ENCODE results near the gene MYO1B. TPM values are rescaled to one million over a fixed set of nuclear protein-coding genes. Genes with fewer than 3 reads are reported as not detected.

MYO1B gene
- total and polyA plus RNA-seq, 2 experiments from 2014 or later, result 26.4 to 70.6 TPM

DNA sequence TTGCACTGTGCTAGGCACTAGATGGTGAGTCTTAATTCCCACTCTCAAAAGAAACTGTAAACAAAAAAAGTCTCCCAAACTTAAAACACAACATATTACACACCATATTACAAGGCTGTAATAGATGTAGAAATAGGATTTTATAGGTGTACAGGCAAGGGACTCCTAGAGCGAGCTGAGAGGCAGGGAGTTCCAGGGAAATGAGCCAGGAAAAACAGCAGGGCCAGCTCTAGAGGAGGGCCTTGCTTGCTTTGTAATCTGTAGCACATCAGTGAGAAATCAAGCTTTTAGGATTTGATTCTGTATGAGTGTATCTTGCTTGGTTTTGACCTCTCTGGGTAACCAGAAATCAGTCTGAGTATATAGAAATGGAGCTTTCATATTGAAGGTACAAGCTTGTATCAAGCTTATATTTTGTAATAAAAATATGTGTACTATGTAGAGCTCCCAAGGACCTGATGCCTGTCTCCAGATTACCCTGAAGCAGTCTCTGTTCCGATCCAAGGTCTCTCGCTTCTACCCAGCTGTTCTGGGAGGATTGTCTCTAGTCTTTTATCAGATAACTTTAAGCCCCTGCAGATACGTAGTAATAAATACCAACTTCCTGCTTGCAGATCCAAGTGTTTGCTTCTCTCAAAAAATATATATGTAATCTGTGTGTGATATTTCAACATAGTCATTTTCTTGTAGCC, 73.0 kb downstream of the MYO1B start:
- H3K9me2 ChIP-seq (ENCODE audit: insufficient read depth), result peaks cover 4% of the 10 kb centered on the region; the same call in 1 of the 2 replicates
- peaks cover 82% of the 10 kb centered on the region for H3K79me2 ChIP-seq (replicated peaks; ENCODE audit: insufficient read depth)
- H3F3A ChIP-seq (replicated peaks; ENCODE audit: low read depth), result no peaks in the 10 kb centered on the region
- peaks cover 7% of the 10 kb centered on the region; the same call in 2 of the 3 replicates for H3K36me3 Mint-ChIP-seq (ENCODE audit: low read depth)
- H3K4me3 Mint-ChIP-seq, result no peak overlapping the region
- H3K4me1 Mint-ChIP-seq, result peaks cover 65% of the 10 kb centered on the region
- peak overlapping the region; percentile 6; the same call in 1 of the 2 replicates for H3K4me2 ChIP-seq
- H3K27me3 ChIP-seq (ENCODE audit: insufficient read depth), result no peaks in the 10 kb centered on the region
- DNase-seq (ENCODE audit: low spot score), result no peak
- H3K27me3 Mint-ChIP-seq (ENCODE audit: insufficient read depth, low read depth, poor library complexity), result no peaks in the 10 kb centered on the region
- peaks cover 60% of the 10 kb centered on the region for H3K4me1 ChIP-seq (ENCODE audit: insufficient read depth)
- H3K27ac Mint-ChIP-seq, result peak overlapping the region; percentile 85
- no peaks in the 10 kb centered on the region for H3K36me3 ChIP-seq (ENCODE audit: insufficient read depth)
- TF ChIP-seq, protein P1, sequence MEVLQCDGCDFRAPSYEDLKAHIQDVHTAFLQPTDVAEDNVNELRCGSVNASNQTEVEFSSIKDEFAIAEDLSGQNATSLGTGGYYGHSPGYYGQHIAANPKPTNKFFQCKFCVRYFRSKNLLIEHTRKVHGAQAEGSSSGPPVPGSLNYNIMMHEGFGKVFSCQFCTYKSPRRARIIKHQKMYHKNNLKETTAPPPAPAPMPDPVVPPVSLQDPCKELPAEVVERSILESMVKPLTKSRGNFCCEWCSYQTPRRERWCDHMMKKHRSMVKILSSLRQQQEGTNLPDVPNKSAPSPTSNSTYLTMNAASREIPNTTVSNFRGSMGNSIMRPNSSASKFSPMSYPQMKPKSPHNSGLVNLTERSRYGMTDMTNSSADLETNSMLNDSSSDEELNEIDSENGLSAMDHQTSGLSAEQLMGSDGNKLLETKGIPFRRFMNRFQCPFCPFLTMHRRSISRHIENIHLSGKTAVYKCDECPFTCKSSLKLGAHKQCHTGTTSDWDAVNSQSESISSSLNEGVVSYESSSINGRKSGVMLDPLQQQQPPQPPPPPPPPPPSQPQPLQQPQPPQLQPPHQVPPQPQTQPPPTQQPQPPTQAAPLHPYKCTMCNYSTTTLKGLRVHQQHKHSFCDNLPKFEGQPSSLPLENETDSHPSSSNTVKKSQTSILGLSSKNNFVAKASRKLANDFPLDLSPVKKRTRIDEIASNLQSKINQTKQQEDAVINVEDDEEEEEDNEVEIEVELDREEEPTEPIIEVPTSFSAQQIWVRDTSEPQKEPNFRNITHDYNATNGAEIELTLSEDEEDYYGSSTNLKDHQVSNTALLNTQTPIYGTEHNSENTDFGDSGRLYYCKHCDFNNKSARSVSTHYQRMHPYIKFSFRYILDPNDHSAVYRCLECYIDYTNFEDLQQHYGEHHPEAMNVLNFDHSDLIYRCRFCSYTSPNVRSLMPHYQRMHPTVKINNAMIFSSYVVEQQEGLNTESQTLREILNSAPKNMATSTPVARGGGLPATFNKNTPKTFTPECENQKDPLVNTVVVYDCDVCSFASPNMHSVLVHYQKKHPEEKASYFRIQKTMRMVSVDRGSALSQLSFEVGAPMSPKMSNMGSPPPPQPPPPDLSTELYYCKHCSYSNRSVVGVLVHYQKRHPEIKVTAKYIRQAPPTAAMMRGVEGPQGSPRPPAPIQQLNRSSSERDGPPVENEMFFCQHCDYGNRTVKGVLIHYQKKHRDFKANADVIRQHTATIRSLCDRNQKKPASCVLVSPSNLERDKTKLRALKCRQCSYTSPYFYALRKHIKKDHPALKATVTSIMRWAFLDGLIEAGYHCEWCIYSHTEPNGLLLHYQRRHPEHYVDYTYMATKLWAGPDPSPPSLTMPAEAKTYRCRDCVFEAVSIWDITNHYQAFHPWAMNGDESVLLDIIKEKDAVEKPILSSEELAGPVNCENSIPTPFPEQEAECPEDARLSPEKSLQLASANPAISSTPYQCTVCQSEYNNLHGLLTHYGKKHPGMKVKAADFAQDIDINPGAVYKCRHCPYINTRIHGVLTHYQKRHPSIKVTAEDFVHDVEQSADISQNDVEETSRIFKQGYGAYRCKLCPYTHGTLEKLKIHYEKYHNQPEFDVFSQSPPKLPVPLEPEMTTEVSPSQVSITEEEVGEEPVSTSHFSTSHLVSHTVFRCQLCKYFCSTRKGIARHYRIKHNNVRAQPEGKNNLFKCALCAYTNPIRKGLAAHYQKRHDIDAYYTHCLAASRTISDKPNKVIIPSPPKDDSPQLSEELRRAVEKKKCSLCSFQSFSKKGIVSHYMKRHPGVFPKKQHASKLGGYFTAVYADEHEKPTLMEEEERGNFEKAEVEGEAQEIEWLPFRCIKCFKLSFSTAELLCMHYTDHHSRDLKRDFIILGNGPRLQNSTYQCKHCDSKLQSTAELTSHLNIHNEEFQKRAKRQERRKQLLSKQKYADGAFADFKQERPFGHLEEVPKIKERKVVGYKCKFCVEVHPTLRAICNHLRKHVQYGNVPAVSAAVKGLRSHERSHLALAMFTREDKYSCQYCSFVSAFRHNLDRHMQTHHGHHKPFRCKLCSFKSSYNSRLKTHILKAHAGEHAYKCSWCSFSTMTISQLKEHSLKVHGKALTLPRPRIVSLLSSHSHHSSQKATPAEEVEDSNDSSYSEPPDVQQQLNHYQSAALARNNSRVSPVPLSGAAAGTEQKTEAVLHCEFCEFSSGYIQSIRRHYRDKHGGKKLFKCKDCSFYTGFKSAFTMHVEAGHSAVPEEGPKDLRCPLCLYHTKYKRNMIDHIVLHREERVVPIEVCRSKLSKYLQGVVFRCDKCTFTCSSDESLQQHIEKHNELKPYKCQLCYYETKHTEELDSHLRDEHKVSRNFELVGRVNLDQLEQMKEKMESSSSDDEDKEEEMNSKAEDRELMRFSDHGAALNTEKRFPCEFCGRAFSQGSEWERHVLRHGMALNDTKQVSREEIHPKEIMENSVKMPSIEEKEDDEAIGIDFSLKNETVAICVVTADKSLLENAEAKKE (CRISPR knock-in tag; IDR thresholded peaks at IDR 0.05), result no peak
- no peaks in the 10 kb centered on the region for H3K9me3 Mint-ChIP-seq
- no peaks in the 10 kb centered on the region; the same call in 1 of the 2 replicates for H4K20me1 ChIP-seq (replicated peaks; ENCODE audit: insufficient read depth)
- no peak overlapping the region for H3K4me3 ChIP-seq
- no peak overlapping the region for H2AFZ ChIP-seq
- ATAC-seq, result peak; percentile 13; the same call in 1 of the 3 replicates
- peak overlapping the region; percentile 12; the same call in 1 of the 2 replicates for H3K27ac ChIP-seq (ENCODE audit: low read depth)

DNA sequence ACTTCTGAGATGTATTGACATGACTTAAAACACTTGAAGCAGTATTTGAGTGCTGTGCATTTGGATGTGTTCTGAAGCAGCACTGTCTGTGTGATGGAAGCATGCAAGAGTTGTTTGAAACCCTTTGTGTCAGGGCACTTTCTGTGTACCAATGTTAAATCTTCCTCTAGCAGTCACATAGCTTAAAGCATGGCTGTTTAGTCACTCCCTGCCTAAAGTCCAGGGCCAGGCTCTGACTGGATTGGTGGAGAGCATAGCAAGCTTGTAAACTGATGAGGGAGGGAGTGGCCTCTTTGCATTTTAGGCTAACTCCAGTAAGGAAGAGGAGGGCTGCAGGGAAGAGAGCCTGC, 73.5 kb downstream of the MYO1B start:
- peaks cover 84% of the 10 kb centered on the region for H3K79me2 ChIP-seq (replicated peaks; ENCODE audit: insufficient read depth)
- DNase-seq (ENCODE audit: low spot score), result peak; percentile 66
- Mint-ChIP-seq H3K36me3 (ENCODE audit: low read depth) (peaks cover 10% of the 10 kb centered on the region; the same call in 2 of the 3 replicates), H3K4me3 (no peak overlapping the region), H3K27ac (peak overlapping the region; percentile 85), H3K9me3 (no peaks in the 10 kb centered on the region), H3K4me1 (peaks cover 67% of the 10 kb centered on the region), H3K27me3 (ENCODE audit: insufficient read depth, low read depth, poor library complexity) (no peaks in the 10 kb centered on the region)
- peak; percentile 92 for ATAC-seq
- H3K27me3 ChIP-seq (ENCODE audit: insufficient read depth), result no peaks in the 10 kb centered on the region
- 0 out of 2 replicates have a peak overlapping the region, but pooled peaks have one; percentile 12 for H3K27ac ChIP-seq (ENCODE audit: low read depth)
- H3K36me3 ChIP-seq (ENCODE audit: insufficient read depth), result no peaks in the 10 kb centered on the region
- H3K4me3 ChIP-seq, result no peak overlapping the region
- H3K4me1 ChIP-seq (ENCODE audit: insufficient read depth), result peaks cover 60% of the 10 kb centered on the region
- no peaks in the 10 kb centered on the region; the same call in 1 of the 2 replicates for H4K20me1 ChIP-seq (replicated peaks; ENCODE audit: insufficient read depth)
- peak overlapping the region; percentile 6; the same call in 1 of the 2 replicates for H3K4me2 ChIP-seq
- H3K9me2 ChIP-seq (ENCODE audit: insufficient read depth), result peaks cover 8% of the 10 kb centered on the region; the same call in 1 of the 2 replicates
- no peaks in the 10 kb centered on the region for H3F3A ChIP-seq (replicated peaks; ENCODE audit: low read depth)
- H2AFZ ChIP-seq, result no peak overlapping the region
- no peak for TF ChIP-seq STAT1 (IDR thresholded peaks at IDR 0.05; ENCODE audit: unreplicated experiment)
- TF ChIP-seq, protein P2, sequence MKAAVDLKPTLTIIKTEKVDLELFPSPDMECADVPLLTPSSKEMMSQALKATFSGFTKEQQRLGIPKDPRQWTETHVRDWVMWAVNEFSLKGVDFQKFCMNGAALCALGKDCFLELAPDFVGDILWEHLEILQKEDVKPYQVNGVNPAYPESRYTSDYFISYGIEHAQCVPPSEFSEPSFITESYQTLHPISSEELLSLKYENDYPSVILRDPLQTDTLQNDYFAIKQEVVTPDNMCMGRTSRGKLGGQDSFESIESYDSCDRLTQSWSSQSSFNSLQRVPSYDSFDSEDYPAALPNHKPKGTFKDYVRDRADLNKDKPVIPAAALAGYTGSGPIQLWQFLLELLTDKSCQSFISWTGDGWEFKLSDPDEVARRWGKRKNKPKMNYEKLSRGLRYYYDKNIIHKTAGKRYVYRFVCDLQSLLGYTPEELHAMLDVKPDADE (IDR thresholded peaks at IDR 0.05), result no peak
- no peak for TF ChIP-seq EZH2phosphoT487 (IDR thresholded peaks at IDR 0.05; ENCODE audit: unreplicated experiment)
- no peak for TF ChIP-seq CREB1 (CRISPR knock-in tag; IDR thresholded peaks at IDR 0.05; ENCODE audit: low read depth)
- no peak for TF ChIP-seq NANOG (IDR thresholded peaks at IDR 0.05; ENCODE audit: borderline replicate concordance)
- TF ChIP-seq, protein P3, sequence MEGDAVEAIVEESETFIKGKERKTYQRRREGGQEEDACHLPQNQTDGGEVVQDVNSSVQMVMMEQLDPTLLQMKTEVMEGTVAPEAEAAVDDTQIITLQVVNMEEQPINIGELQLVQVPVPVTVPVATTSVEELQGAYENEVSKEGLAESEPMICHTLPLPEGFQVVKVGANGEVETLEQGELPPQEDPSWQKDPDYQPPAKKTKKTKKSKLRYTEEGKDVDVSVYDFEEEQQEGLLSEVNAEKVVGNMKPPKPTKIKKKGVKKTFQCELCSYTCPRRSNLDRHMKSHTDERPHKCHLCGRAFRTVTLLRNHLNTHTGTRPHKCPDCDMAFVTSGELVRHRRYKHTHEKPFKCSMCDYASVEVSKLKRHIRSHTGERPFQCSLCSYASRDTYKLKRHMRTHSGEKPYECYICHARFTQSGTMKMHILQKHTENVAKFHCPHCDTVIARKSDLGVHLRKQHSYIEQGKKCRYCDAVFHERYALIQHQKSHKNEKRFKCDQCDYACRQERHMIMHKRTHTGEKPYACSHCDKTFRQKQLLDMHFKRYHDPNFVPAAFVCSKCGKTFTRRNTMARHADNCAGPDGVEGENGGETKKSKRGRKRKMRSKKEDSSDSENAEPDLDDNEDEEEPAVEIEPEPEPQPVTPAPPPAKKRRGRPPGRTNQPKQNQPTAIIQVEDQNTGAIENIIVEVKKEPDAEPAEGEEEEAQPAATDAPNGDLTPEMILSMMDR (conservative IDR thresholded peaks at IDR 0.05; ENCODE audit: low read depth in 2 of 2), result no peak
- TF ChIP-seq EZH2 (IDR thresholded peaks at IDR 0.05; ENCODE audit: low read depth, unreplicated experiment), result no peak
- no peak for TF ChIP-seq JUNB (IDR thresholded peaks at IDR 0.05; ENCODE audit: unreplicated experiment)
